22Rv1 (cell line): ENCODE measurements around the gene NT5C3B.

Experiments
- ZFX ChIP-seq: fragments of 450-650 bp; IDR thresholded peaks from 2 replicates; pipeline ENCODE4 v1.6.1; 2017; ENCODE audit warnings: antibody characterized with exemption, borderline replicate concordance
- TF ChIP-seq, protein P1 (sequence below): fragments of 450-650 bp; IDR thresholded peaks from 2 replicates; pipeline ENCODE4 v1.5.1; 2017; ENCODE audit warnings: mild to moderate bottlenecking

DNA sequence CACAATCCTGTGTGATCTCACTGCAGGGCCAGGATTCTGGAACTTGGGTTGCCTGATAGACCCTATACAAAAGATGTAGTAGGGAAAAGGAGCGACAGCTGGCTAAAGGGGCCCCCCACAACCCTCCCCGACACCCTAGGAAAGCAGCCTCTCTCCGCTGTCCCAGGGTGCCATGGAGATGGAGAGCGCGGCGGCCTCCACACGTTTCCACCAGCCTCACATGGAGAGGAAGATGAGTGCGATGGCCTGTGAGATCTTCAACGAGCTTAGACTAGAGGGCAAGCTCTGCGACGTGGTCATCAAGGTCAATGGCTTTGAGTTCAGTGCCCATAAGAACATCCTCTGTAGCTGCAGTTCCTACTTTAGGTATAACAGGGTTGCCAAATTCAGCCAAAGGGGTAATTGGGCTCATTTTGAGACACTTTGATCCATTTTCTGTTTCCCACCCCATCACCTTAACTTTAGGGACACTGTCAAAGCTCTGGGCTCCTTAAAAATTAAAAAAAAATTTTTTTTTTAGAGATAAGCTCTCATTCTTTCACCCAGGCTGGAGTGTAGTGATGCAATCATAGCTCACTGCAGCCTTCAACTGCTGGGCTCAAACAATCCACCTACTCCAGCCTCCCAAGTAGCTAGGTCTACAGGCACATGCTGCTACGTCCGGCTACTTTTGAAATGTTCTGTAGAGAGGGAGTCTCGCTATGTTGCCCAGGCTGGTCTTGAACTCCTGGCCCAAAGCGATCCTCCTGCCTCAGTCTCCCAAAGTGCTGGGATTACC, 1.9 kb upstream of the NT5C3B start, which contains the start of gene KLHL10:
- TF ChIP-seq, protein P1, sequence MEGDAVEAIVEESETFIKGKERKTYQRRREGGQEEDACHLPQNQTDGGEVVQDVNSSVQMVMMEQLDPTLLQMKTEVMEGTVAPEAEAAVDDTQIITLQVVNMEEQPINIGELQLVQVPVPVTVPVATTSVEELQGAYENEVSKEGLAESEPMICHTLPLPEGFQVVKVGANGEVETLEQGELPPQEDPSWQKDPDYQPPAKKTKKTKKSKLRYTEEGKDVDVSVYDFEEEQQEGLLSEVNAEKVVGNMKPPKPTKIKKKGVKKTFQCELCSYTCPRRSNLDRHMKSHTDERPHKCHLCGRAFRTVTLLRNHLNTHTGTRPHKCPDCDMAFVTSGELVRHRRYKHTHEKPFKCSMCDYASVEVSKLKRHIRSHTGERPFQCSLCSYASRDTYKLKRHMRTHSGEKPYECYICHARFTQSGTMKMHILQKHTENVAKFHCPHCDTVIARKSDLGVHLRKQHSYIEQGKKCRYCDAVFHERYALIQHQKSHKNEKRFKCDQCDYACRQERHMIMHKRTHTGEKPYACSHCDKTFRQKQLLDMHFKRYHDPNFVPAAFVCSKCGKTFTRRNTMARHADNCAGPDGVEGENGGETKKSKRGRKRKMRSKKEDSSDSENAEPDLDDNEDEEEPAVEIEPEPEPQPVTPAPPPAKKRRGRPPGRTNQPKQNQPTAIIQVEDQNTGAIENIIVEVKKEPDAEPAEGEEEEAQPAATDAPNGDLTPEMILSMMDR = no peak
- TF ChIP-seq ZFX = no peak
